Panc1 (cell line): ENCODE data around the gene KRT84. TPM values are rescaled to one million over a fixed set of nuclear protein-coding genes. Genes with fewer than 3 reads are reported as not detected.
A peak's percentile ranks its signal among the peaks of the same experiment; 100 is the strongest.

ENCODE experiments used
- ATAC-seq: fragments of 200-7000 bp; cut with Tn5 transposase; 2 replicates; pipeline ENCODE4 v1.9.1; 2020; ENCODE audit warnings: mild to moderate bottlenecking, moderate library complexity
- BruUV-seq: library from RNA; stranded (reverse); fragments of 400-500 nt; replicated peaks from 2 replicates; lab custom pipeline; 2021; lab: Mats Ljungman, UMichigan
- CTCF ChIA-PET: fragments of 300-600 bp; sonication (Branson Sonifier 250); formaldehyde crosslinking; loops from one replicate; lab custom pipeline; 2022; ENCODE audit warnings: antibody characterized with exemption; lab: Charles Lee
- POLR2A ChIA-PET: fragments of 300-600 bp; sonication (Branson Sonifier 250); formaldehyde crosslinking; loops from one replicate; lab custom pipeline; 2022; ENCODE audit warnings: antibody characterized with exemption; lab: Charles Lee
- DNase-seq: peaks from one replicate; pipeline ENCODE4 v3.0.0-alpha.2; 2010; ENCODE audit warnings: low read depth, low spot score
- H3K27ac ChIP-seq: 2 replicates; pipeline ENCODE4 v1.5.1; 2011; ENCODE audit warnings: mild to moderate bottlenecking, low read length, inconsistent platforms
- H3K27me3 ChIP-seq: fragments of 200-500 bp; sonication (Bioruptor generic); 2 replicates; pipeline ENCODE4 v1.6.0; 2014; ENCODE audit warnings: low read length, inconsistent platforms; ENCODE audit not compliant: control insufficient read depth, insufficient read depth
- H3K36me3 ChIP-seq: fragments of 200-500 bp; sonication (Bioruptor generic); 2 replicates; pipeline ENCODE4 v1.5.1; 2014; ENCODE audit warnings: inconsistent platforms, mild to moderate bottlenecking, low read length, moderate library complexity; ENCODE audit not compliant: control insufficient read depth, insufficient read depth
- H3K4me1 ChIP-seq: 2 replicates; pipeline ENCODE4 v1.5.1; 2011; ENCODE audit warnings: inconsistent platforms, mild to moderate bottlenecking, low read length, moderate library complexity; ENCODE audit not compliant: control insufficient read depth, insufficient read depth
- H3K4me3 ChIP-seq, 2 experiments: 2 replicates each; pipeline ENCODE4 v1.5.1; 2011 to 2012; ENCODE audit warnings: low read depth in 2 of 2, low read length in 2 of 2, mild to moderate bottlenecking in 2 of 2, inconsistent platforms in 1 of 2, moderate library complexity in 1 of 2
- H3K9me3 ChIP-seq: fragments of 200-500 bp; sonication (Bioruptor generic); 2 replicates; pipeline ENCODE4 v1.5.1; 2014; ENCODE audit warnings: low read depth, mild to moderate bottlenecking, inconsistent platforms, low read length, moderate library complexity; ENCODE audit not compliant: control insufficient read depth, insufficient read depth
- CTCF ChIP-seq: fragments of 450-650 bp; IDR thresholded peaks from 2 replicates; pipeline ENCODE4 v1.5.1; 2017; ENCODE audit warnings: mild to moderate bottlenecking
- POLR2AphosphoS5 ChIP-seq: IDR thresholded peaks from 2 replicates; pipeline ENCODE4 v1.6.1; 2012; ENCODE audit warnings: mild to moderate bottlenecking, low read depth, low read length, moderate library complexity
- SIN3A ChIP-seq: IDR thresholded peaks from 2 replicates; pipeline ENCODE4 v1.6.1; 2012; ENCODE audit warnings: low read depth, mild to moderate bottlenecking, low read length, moderate library complexity, borderline replicate concordance; ENCODE audit not compliant: insufficient read depth
- TCF7L2 ChIP-seq: IDR thresholded peaks from 2 replicates; pipeline ENCODE4 v1.6.1; 2011; ENCODE audit warnings: mild to moderate bottlenecking, low read depth, low read length, inconsistent platforms
- in situ Hi-C: cut with HindIII; loops from 2 replicates; pipeline ENCODE4 v1.10.0; 2016; ENCODE audit warnings: low sequenced_read_pairs, low pct_unique_long_range_greater_than_20kb
- intact Hi-C: fragments of 100-400 bp; cut with micrococcal nuclease; formaldehyde crosslinking; loops from one replicate; pipeline ENCODE4 v1.10.0; 2022; ENCODE audit not compliant: unreplicated experiment
- total RNA-seq: library from RNA; stranded (reverse); gene quantifications from one replicate; pipeline ENCODE4 v1.2.1, GENCODE V29; 2021; ENCODE audit not compliant: unreplicated experiment
- TF ChIP-seq, protein P1 (sequence below), 2 experiments: IDR thresholded peaks; 2 replicates each; pipeline ENCODE4 v1.6.1; 2011 to 2012; ENCODE audit warnings: low read depth in 2 of 2, control low read depth in 1 of 2, low read length in 1 of 2, mild to moderate bottlenecking in 1 of 2, moderate library complexity in 1 of 2; ENCODE audit not compliant: insufficient read depth in 1 of 2

Gene KRT84
- total RNA-seq, 1 experiment from 2014 or later = not detected

GRCh38 chr12:52377266-52377665 is 8.2 kb downstream of the KRT84 start:
- CTCF ChIA-PET = no interaction called here
- BruUV-seq = no TSS peak

DNA sequence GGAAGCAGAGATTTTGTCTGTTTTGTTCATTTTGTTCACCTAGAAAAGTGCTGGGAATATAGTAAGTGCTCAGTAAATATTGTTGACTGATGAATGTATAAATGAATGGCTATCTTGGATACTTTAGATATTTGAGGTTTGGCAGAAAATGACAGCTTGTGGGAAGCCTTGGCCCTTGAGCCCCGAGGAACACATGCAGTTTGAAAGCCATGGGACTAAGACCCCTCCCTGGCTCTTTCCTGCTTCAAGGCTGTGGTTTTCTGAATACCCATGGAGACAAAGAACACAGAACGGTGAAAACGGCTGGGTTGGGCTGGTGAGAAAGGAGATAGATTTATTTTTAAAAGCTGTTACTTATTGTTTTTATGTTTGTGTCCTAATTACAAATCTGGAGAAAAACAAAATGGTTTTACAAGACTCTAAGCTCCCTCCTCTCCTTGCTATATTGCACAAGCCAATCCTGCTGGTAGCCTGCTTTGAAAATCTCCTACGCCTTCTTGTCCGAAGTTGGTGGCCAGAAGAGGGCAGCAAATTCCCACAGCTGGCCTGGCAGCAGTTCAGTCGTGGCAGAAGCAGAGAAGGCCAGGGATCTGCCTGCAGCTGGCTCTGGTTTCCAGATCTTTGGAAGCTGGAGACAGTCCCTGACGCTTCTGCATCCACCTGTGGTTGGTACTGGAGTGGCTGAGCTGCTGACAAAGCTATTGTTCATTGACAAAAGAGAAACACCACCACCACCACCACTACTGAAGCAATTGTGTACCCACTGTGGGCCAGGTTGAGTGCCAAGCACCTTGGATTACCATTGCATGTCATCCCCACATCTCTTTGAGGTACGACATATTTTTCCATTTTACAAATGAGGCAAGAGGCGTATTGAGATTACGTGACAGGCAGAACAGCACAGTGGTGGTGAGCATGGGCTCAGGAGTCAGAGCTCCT is 13.0 kb downstream of the KRT84 start:
- Histone ChIP-seq H3K36me3 (no peaks in the 10 kb centered on the region), H3K4me3 (no peak overlapping the region), H3K4me1 (no peaks in the 10 kb centered on the region; the same call in 1 of the 2 replicates), H3K27me3 (no peaks in the 10 kb centered on the region), H3K27ac (no peak overlapping the region), H3K9me3 (no peaks in the 10 kb centered on the region)
- in situ Hi-C loops = no loop called here
- no TSS peak for BruUV-seq
- peak; percentile 93 for TF ChIP-seq CTCF
- no peak for TF ChIP-seq SIN3A
- ChIA-PET POLR2A (no interaction called here), CTCF (interaction anchor here (0.5 to 2.6 kb wide), 8 partner anchors 25 to 507 kb away, joined by 3 to 19 read pairs (median 4); no protein-coding TSS in a partner anchor)
- DNase-seq (peak; percentile 71), ATAC-seq (peak; percentile 95)
- intact Hi-C loops = loop anchor here (5.0 to 10.0 kb wide), 2 partner anchors 218 to 505 kb away; no protein-coding TSS in a partner anchor

More at GRCh38 chr12:52377266-52377665, 8.2 kb downstream of the KRT84 start:
- intact Hi-C loops = loop anchor here (10.0 kb wide), 1 partner anchor 222 kb away; no protein-coding TSS in a partner anchor
- no peak overlapping the region for H3K27ac ChIP-seq
- in situ Hi-C loops = no loop called here
- no peak for ATAC-seq
- H3K9me3 ChIP-seq = no peaks in the 10 kb centered on the region
- H3K27me3 ChIP-seq = no peaks in the 10 kb centered on the region
- POLR2A ChIA-PET = no interaction called here
- TF ChIP-seq POLR2AphosphoS5 = no peak
- no peak for TF ChIP-seq SIN3A
- TF ChIP-seq, protein P1, sequence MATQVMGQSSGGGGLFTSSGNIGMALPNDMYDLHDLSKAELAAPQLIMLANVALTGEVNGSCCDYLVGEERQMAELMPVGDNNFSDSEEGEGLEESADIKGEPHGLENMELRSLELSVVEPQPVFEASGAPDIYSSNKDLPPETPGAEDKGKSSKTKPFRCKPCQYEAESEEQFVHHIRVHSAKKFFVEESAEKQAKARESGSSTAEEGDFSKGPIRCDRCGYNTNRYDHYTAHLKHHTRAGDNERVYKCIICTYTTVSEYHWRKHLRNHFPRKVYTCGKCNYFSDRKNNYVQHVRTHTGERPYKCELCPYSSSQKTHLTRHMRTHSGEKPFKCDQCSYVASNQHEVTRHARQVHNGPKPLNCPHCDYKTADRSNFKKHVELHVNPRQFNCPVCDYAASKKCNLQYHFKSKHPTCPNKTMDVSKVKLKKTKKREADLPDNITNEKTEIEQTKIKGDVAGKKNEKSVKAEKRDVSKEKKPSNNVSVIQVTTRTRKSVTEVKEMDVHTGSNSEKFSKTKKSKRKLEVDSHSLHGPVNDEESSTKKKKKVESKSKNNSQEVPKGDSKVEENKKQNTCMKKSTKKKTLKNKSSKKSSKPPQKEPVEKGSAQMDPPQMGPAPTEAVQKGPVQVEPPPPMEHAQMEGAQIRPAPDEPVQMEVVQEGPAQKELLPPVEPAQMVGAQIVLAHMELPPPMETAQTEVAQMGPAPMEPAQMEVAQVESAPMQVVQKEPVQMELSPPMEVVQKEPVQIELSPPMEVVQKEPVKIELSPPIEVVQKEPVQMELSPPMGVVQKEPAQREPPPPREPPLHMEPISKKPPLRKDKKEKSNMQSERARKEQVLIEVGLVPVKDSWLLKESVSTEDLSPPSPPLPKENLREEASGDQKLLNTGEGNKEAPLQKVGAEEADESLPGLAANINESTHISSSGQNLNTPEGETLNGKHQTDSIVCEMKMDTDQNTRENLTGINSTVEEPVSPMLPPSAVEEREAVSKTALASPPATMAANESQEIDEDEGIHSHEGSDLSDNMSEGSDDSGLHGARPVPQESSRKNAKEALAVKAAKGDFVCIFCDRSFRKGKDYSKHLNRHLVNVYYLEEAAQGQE (IDR thresholded peaks at IDR 0.05; ENCODE audit: insufficient read depth in 1 of 2, low read depth in 2 of 2, low read length in 1 of 2) = no peak
- no peak for TF ChIP-seq CTCF
- no peak for TF ChIP-seq TCF7L2
- H3K4me3 ChIP-seq = no peak overlapping the region
- DNase-seq = no peak
- no peaks in the 10 kb centered on the region for H3K36me3 ChIP-seq
- H3K4me1 ChIP-seq = no peaks in the 10 kb centered on the region
